UCSD-AML1 (cell line): ENCODE data around the gene AGAP5.

ENCODE experiments used
- DNase-seq: peaks from one replicate; lab custom pipeline; 2025; ENCODE audit not compliant: unreplicated experiment; lab: John Stamatoyannopoulos, UW

AGAP5 gene

GRCh38 chr10:73655990-73656298 lies 42.0 kb downstream of the AGAP5 start, which contains the start of gene SYNPO2L:
Gene SYNPO2L, minus strand, starts transcription at chr10:73656029. Its CDS starts 107 bp downstream, at chr10:73655922.
- no peak for DNase-seq

- DNase-seq = peak; percentile 22
Measured at GRCh38 chr10:73655257-73655989, 42.5 kb downstream of the AGAP5 start.

GRCh38 chr10:73653701-73654100 lies 44.2 kb downstream of the AGAP5 start:
- peak; percentile 41 for DNase-seq

- no peak for DNase-seq
Measured at GRCh38 chr10:73653195-73653594, 44.7 kb downstream of the AGAP5 start.

GRCh38 chr10:73650537-73651331 lies 47.2 kb downstream of the AGAP5 start:
- no peak for DNase-seq

- DNase-seq = no peak
Measured at GRCh38 chr10:73649876-73650536, 47.9 kb downstream of the AGAP5 start.

- DNase-seq = no peak
Measured at GRCh38 chr10:73648975-73649829, 48.7 kb downstream of the AGAP5 start.

- no peak for DNase-seq
Measured at GRCh38 chr10:73647875-73648651, 49.8 kb downstream of the AGAP5 start.

GRCh38 chr10:73647211-73647874 lies 50.6 kb downstream of the AGAP5 start:
- no peak for DNase-seq

- no peak for DNase-seq
Measured at GRCh38 chr10:73646598-73647041, 51.3 kb downstream of the AGAP5 start.

GRCh38 chr10:73645251-73645650 lies 52.7 kb downstream of the AGAP5 start:
- DNase-seq = no peak

GRCh38 chr10:73644767-73645166 lies 53.1 kb downstream of the AGAP5 start:
- DNase-seq = no peak

- peak; percentile 36 for DNase-seq
Measured at GRCh38 chr10:73644015-73644743, 53.7 kb downstream of the AGAP5 start.

- DNase-seq = no peak
Measured at GRCh38 chr10:73643362-73643761, 54.5 kb downstream of the AGAP5 start.

GRCh38 chr10:73641328-73642060 lies 56.4 kb downstream of the AGAP5 start, which contains the start of gene MYOZ1:
Gene MYOZ1, minus strand, starts transcription at chr10:73641474. Its CDS starts 1,457 bp downstream, at chr10:73640017.
- DNase-seq = peak; percentile 21

- DNase-seq = no peak
Measured at GRCh38 chr10:73639286-73639685, 58.6 kb downstream of the AGAP5 start.

GRCh38 chr10:73635781-73636180 lies 62.1 kb downstream of the AGAP5 start:
- DNase-seq = no peak

GRCh38 chr10:73634421-73634820 lies 63.5 kb downstream of the AGAP5 start:
- no peak for DNase-seq
